ENCODE data around the gene ENPP3.
A peak's percentile ranks its signal among the peaks of the same experiment; 100 is the strongest.
"Not testable (repeated sequence)": the region's sequence is repeated elsewhere in the genome, so short reads cannot be mapped to it uniquely, and the experiment has no call there.

The ENPP3 gene

DNA sequence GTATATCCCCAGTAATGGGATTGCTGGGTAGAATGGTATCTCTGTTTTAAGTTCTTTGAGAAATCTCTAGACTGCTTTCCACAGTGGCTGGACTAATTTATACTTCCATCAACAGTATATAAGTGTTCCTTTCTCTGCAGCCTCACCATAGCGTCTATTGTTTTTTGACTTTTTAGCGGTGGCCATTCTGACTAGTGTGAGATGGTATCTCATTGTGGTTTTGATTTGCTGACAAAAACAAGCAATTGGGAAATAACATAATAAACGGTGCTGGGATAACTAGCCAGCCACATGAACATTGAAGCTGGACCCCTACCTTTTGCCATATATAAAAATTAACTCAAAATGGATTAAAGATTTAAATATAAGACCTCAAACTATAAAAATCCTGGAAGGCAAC is 49.9 kb downstream of the ENPP3 start:
- DNase-seq = no peak

DNA sequence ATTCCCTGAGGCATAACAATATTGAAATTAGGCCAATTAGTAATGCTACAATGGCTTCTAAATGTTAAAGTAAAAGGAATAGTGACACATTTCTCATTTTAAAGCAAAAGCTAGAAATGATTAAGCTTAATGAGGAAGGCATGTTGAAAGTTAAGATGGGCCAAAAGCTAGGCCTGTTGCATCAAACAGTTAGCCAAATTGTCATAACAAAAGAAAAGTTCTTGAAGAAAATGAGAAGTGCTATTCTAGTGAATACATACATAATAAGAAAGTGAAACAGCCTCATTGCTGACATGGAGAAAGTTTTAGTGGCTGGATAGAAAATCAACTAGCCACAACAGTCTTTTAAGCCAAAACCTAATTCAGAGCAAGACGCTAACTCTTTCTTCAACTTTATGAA is 51.2 kb downstream of the ENPP3 start:
- DNase-seq = no peak

DNA sequence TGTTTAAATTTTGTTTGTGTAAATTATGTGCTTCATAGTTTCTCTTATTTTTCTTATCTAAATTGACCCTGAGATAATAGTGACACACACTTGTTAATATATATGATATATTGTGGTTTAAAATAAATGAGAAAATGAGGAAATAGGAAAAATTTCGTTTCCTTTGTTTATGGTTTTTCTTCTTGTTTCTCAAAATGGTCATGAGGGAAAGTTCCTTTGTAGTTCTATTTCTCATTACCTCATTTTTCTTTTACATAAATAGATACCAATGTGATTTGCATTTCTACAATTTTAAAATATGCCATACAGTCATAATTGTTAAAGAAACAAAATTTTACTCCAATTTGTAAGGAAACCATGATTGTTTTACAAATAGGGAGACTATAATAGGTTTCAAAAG is 54.9 kb downstream of the ENPP3 start:
- no peak for DNase-seq

DNA sequence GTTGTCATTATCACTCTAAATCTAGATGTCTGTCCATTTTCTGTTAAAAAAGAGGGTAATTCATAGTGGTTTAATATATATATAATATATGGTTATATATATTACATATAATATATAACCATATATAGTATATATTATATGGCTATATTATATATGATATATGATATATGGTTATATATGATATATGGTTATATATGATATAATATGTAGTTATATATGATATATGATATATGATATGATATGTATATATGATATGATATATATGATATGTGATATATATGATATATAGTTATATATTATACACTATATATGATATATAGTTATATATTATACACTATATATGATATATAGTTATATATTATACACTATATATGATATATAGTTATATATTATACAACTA is 55.5 kb downstream of the ENPP3 start:
- DNase-seq = no peak

DNA sequence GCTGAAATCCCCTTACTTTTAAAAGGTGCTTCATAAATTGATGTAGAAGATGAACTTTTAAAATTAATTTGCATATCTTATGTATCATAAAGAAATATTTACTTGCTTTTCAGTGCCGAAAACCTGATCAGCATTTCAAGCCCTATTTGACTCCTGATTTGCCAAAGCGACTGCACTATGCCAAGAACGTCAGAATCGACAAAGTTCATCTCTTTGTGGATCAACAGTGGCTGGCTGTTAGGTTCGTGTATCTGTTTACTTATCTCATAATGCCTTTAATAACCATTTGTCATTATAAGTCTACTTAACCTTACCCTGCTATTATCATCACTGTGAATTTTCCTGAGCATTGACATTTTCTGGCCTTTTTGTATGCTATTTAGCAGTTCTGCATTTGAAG is 56.3 kb downstream of the ENPP3 start:
- no peak for DNase-seq

DNA sequence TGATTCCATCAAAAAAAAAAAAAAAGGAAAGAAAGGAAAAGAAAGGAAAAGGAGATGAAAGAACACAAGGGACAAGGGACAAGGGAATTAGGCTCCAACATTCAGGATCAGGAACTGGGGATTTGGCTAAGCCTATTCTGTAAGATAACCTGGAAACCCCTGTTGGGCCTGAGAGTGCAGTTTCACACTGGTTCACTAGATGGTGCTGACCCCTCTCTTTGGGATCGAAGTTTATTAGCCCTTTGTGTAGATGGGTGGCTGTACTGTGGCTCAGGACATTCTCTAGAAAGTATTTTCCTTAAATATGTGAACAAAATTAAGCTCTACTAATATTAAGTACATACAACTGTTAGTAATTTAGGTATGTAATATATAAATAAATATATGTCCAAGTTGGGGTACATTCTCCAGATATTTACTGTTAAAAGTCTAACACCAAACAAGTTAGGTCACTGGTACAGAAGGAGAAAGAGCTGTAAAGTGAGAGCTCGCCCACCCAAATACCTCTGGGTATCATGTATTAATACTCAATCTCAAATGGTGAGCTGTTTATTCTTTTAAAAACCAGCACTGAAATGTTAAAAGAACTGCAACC is 57.8 kb downstream of the ENPP3 start:
- DNase-seq = peak; percentile 46

DNA sequence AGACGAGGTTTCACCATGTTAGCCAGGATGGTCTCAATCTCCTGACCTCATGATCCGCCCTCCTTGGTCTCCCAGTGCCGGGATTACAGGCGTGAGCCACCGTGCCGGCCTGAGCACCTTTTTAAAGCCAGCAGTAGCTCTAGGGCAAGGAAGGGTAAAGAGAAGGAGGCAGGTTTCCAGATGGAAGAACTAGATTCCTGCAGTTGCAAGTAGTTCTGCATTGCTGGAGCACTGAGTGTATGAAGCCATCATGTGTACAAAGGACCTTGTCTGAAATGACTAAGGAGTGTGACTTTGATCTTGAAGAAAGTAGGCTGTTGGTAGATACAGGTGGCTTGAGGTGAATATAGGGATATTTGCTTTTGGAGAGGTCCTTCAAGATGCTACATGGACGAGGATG is 59.9 kb downstream of the ENPP3 start:
- no peak for DNase-seq

DNA sequence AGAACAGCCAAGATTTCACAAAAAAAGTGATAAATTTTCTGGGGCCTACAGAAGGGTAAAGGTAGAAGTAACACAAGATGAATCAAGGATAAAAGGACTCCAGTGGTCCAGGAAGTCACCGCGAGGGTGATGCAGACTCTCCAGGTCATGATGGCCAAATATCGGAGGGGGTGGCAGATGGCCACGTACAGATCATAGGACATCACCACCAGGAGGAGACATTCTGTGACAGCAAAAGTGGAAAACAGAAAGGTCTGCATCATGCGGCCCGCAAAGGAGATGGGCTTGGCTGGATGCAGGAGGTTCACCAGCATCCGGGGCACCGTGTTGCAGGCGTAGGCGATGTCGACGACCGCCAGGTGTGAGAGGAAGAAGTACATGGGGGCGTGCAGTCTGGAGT is 63.7 kb downstream of the ENPP3 start:
- not testable (repeated sequence) for DNase-seq

DNA sequence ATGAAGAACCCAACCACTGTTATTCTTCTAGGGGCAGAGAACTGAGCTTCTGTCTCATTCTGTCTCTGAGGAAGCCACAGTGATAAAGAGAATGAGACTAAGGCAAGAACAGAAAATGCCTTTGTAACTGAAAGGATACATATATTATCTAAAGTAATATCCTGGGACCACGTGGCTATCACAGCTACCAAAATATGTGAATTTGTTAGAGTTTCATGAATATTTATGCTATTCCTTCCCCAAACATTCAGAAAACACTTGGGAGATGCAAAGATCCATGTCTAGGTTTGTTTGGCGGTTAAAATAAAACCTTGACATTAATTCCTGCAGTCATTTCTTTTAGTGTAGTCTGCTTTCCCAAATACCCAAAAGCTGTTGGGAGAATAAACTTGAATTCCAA is 66.8 kb downstream of the ENPP3 start:
- not testable (repeated sequence) for DNase-seq

DNA sequence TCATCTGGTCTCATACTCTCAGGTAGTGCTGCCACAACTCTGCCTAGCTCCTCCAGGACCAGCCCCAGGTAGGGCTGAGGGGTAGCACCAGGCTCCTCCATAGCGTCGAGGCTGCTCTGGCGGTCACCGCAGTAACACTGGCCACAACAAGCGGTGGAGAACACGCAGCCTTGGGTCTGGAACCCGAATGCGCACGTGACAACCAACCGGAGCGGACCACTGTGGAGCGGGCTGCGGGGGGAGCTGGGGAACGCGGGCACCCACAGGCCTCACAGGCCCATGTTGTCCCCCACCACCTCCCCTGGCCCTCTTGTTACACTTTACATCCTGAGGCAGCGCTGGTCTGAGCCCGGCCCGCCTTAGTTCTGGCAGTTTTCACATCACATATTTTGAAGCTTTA is 73.8 kb downstream of the ENPP3 start, which contains the start of gene CTAGE9:
CTAGE9 (minus strand) TSS at position 101 of the 400 bp plus-strand sequence; CDS start at position 101, 0 bp downstream.
- not testable (repeated sequence) for DNase-seq

DNA sequence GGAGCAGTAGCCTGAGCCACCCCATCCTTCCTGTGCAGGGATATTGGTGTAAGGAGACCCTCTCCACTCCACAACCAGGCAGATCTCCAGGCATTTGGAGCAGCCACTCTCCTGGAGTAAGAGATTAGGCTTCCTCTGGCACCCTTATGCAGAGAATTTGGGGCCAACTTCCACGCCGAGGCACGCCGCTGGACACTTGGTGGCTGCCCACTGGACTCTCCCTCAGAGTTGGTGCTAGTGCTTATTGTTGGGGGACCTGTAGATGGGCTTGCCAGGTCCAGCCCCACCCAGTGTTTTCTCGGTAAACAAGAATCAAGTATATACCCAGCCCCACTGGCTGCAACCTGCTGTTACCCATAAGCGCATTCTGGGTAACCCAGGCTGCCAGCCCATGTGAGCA is 78.5 kb downstream of the ENPP3 start:
- DNase-seq = not testable (repeated sequence)

DNA sequence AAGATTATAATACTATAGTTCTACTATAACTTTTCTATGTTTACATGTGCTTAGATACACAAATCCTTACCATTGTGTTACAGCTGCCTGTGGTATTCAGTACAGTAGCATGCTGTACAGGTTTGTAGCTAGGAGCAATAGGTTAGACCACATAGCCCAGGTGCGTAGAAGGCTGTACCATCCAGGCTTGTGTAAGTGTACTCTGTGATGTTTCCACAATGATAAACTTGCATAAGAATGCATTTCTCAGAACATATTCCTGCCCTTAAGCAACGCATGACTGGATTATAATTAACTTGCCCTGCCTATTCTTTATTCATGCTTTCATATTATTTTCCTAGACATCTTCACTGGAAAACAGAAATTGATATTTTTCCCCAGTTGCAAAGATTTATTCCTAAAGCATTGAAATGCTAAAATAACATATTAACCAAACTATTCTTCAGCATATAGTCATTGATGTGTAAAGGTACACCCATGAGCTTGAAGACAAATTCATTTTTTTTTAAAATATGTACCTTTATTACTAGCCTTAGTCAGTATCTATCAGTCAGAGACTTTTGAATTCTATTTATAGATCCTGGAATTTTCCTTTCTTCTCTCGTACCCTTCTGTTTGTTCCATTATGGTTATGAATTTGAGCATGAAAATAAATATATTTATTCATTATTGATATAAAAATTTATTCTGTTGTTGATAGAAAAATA is 80.9 kb downstream of the ENPP3 start:
- DNase-seq = no peak

DNA sequence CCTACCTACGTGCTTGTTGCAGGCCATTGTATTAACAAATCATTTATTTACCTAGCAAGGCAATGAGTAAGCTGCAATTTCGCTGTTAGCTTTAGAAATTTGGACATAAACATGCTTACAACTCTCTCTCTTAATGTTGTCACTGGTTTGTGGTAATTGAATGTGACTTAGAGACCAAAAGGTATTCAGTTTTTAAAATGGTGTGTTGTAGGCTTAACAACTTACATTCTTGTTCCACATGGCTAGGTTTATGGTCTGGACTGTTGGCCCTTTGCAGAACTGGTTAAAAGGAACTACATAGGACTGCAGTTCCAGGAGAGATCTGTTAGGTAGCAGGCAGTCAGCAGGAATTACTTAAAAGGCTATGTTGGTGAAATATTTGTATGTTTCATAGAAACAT is 84.1 kb downstream of the ENPP3 start:
- no peak for DNase-seq

DNA sequence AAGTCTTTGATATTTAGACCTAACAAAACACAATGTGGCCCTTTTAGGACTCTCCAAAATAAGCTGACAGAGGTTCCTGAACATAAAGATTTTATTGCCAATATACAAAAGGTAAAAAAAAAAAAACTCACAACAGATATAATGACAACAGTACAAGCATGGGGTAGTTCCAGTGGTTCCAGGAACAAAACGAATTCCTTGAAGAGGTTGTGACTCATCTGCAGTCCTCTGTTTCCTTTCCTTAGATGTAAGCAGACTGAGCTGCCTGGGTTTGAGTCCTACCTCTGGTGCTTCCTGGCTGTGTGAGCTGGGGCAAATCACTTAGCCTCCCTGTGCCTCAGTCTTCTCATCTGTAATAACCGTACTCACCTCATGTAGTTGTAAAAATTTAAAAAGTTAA is 87.0 kb downstream of the ENPP3 start:
- DNase-seq = no peak

DNA sequence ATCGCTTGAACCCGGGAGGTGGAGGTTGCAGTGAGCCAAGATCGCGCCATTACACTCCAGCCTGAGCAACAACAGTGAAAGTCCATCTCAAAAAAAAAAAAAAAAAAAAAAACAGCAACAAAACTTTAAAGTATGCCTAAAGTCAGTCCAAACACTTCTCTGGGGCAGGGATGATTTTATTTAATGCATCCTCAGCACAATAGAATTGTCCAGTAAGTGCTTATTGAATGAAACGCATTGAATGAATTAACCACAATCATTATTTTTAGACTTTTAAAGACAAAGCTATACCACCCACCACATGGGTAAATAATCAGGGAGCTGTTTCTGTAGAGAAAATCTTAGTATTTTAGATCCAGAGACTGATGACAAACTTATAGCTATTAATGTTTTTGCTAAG is 90.4 kb downstream of the ENPP3 start:
- no peak for DNase-seq

DNA sequence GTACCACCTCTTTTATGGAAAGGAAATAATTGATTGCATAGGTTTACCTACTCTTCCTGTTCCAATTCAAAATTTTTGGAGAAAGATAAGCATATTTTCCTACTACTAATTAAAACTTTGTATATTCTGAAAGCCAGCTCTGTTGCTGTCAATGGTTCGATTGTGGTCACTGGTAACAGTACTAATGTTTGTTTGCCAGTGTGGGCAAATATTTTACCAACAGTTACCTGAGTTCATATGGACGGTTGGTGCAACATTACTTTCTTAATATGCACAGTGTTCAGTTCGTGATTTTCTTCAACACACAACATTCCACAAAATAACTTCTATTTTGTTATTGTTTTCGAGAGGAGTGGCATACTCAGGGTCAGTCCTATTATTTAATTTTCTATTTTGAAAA is 90.8 kb downstream of the ENPP3 start:
- no peak for DNase-seq

DNA sequence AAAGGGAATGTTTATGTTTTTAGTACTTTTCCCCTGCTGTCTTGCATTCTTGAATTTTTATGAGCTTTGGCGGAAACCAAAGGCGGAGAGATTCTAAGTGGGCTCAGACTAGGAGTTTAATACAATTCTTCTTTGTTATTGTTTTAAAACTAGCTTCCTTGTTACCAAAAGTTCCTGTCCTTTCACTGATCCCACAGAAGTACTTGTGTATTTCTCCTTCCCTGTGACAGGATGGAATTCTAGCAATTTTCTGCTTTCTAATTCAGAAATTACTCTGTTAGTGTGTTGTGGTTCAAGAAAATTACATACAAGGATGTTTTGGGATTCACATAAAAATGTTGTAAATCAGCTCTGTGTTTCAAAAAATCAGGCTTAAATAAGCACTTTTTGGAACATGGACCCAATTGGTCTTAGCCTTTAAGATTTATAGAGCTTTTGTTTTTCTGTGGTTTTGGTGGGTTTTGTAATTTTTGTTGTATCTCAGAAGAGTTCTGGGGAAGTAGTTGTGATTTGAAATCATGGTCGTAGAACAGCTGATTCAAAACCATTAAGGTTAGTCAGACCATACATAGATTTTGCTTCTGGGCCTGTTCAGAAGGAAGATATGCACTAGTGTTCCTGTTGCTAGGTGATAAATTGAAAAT is 91.3 kb downstream of the ENPP3 start:
- DNase-seq = no peak

DNA sequence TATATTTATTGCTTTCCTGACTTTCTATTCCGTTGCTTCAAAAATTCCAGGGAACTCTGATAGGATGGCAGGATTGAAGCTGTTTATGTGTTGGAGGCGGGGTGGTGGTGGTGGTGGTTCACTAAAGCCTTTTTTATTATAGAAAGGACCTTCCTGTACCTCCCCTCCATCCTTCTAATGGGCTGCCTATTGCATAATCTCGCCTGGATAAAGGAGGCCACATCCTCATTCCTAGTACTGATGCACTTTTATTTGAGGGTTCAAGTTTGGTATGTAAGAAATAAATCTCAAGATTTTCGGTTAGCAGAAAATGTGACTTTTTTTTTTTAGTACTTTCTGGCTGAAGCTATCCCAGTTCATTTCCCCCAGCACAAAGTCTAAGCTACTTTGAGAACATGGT is 92.4 kb downstream of the ENPP3 start:
- DNase-seq = no peak

DNA sequence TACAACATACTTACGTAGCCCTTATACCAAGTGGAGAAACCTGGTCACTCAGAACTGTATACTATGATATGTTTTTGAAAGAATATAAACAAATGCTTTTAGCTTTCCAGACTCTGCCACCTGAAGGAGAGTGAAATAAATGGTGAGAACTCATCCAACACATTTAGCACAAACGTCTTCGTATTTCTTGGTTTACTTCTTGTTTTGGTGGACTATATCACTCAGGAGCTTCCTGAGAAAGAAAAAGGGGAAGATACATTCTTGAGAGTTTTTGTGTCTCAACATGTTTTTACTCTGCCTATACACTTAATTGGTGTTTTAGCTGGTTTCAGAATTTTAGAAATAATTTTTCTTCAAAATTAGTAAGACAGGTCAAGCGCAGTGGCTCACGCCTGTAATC is 93.2 kb downstream of the ENPP3 start:
- no peak for DNase-seq

DNA sequence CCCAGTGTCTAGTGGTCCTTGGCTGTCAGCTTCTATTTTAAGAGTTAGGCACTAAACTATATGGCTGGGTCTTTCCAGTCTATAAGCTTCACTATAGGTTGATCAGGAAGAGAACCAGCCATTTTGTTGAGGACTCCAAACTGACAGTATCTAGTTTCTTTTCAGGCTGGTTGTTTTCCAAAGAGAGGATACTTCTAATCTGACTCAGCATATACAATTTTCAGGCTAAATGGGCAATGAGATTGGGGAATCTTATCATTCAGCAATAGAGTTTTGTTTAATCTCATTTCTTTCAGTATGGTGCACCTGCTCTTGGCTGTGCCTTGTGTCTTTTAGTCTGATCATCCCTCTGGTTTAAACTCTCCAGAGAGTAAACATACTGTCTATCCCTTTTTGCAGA is 94.1 kb downstream of the ENPP3 start:
- no peak for DNase-seq

DNA sequence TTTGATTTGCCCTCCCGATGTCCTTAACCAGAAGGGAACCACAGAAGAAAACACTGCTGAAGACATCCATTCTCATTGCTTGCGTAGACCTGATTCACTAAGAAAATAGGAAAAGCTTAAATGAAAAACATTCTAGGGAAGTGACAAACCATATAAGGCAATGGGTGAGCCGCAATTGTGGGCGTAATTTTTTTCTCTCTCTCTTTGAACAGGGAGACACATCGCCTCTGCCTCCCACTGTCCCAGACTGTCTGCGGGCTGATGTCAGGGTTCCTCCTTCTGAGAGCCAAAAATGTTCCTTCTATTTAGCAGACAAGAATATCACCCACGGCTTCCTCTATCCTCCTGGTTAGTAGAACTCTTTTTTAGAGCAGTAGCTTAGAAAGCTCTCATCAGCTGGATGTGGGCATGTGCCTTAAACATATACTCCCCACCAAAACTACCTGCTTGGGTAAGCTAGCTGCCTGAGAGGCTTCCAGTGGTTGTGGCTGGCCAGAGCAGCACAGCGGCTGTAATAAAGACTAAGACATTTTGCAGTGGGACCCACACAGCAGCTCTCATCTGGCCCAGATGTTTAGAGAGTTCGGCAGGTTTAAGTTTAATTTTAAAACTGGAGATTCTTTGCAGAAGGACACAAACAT is 96.4 kb downstream of the ENPP3 start:
- DNase-seq = no peak

DNA sequence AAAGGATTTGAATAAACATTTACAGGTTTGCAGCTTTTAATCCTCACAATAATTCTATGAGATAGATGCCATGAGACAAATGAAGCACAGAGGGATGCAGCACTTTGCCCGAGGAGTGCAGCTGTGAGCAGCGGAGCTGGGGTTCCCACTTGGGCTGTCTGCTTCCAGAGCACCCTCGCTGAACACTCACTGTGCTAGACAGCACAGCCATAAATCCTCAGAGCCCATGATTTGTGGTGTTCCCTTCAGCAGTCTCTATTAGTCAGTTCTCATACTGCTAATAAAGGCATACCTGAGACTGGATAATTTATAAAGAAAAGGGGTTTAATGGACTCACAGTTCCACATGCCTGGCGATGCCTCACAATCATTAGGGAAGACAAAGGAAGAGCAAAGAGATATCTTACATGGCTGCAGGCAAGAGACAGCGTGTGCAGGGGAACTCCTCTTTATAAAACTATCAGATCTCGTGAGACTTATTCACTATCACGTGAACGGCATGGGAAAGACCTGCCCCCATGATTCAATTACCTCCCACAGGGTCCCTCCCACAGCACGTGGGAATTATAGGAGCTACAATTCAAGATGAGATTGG is 99.0 kb downstream of the ENPP3 start:
- no peak for DNase-seq

DNA sequence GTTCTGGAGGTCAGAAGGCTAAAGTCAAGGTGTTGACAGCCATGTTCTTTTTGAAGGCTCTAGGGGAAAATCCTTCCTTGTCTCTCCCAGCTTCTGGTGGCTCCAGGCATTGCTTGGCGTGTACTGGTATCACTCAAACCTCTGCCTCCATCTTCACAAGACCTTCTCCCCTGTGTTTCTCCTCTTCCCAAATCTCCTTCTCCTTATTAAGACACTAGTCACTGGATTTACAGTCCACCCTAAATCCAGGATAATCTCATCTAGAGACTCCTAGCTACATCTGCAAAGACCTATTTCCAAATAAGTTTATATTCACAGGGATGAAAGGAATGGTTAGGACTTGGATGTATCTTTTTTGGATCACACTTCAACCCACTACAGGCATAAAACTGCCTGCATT is 99.7 kb downstream of the ENPP3 start:
- DNase-seq = no peak

DNA sequence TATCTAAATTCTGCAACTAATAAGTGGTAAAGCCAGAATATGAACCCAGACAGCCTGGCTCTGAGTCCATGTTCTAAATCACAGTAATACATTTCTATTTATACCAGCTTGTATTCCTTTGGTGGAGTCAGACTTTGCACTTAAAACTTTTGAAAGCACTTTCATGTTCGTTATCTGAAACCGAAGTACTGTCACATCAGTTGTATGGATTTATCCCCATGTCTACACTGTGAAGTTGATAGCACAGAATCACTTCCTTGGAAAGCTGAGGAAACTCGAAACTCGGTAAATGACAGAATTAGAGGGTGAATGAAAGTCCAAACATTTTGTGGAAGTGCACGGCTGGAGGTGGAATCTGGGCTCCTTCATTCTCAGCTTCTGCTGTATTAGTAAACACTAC is 102.0 kb downstream of the ENPP3 start:
- DNase-seq = no peak
